Adrenal gland (tissue), 12 donors: ENCODE measurements around the gene ENOX1. TPM values are rescaled to one million over a fixed set of nuclear protein-coding genes. Genes with fewer than 3 reads are reported as not detected.
A peak's percentile ranks its signal among the peaks of the same experiment; 100 is the strongest.

ENCODE experiments used
- DNase-seq, 7 donors: peaks; one replicate each; pipeline ENCODE4 v3.0.0-alpha.2; 2019 to 2020
- H3K27ac ChIP-seq, 5 donors: fragments of 200-600 bp; sonication (generic) in 4 of 5; 1 replicate in 3 of 5; 2 replicates in 2 of 5; pipeline versions ENCODE4 v1.5.1 to v1.8.0; 2016 to 2020; ENCODE audit warnings: mild to moderate bottlenecking in 1 of 5
- H3K27me3 ChIP-seq: fragments of 200-600 bp; 2 replicates; pipeline ENCODE4 v1.8.0; 2021
- H3K36me3 ChIP-seq, 2 donors: fragments of 200-600 bp; replicated peaks in 1 of 2; 1 replicate in 1 of 2; 2 replicates in 1 of 2; pipeline versions ENCODE4 v1.5.1 to v1.8.0; 2018 to 2022
- H3K4me1 ChIP-seq, 2 donors: fragments of 200-600 bp; replicated peaks in 1 of 2; 1 replicate in 1 of 2; 2 replicates in 1 of 2; pipeline versions ENCODE4 v1.5.1 to v1.8.0; 2018 to 2021
- H3K4me3 ChIP-seq, 4 donors: fragments of 200-600 bp; sonication (generic) in 3 of 4; one replicate each; pipeline ENCODE4 v1.5.1; 2016 to 2018
- H3K9me3 ChIP-seq, 3 donors: fragments of 200-600 bp; sonication (generic) in 1 of 3; replicated peaks in 1 of 3; 1 replicate in 2 of 3; 2 replicates in 1 of 3; pipeline versions ENCODE4 v1.5.1 to v1.8.0; 2016 to 2021
- CTCF ChIP-seq, 6 experiments: fragments of 450-650 bp in 4 of 6; fragments of 200-600 bp in 2 of 6; sonication (generic) in 1 of 6; IDR thresholded peaks; 1 replicate in 5 of 6; 2 replicates in 1 of 6; pipeline versions ENCODE4 v1.5.1 to v1.8.0; 2016 to 2021; ENCODE audit warnings: antibody characterized with exemption in 6 of 6, mild to moderate bottlenecking in 2 of 6, moderate library complexity in 1 of 6
- POLR2A ChIP-seq, 2 donors: fragments of 450-650 bp; IDR thresholded peaks; one replicate each; pipeline ENCODE4 v1.6.1; 2017; ENCODE audit warnings: antibody characterized with exemption in 2 of 2, mild to moderate bottlenecking in 2 of 2, moderate library complexity in 1 of 2
- WGBS, 4 donors: extraction: QIAGEN DNeasy Blood & Tissue Kit in 2 of 4; methylation state at CpG; one replicate each; pipeline versions ENCODE4 v1.1.5 to v1.1.7; 2013 to 2017; 5-methylcytosine and 5-hydroxymethylcytosine counted together
- intact Hi-C, 2 donors: fragments of 100-400 bp; cut with DNase I; formaldehyde crosslinking; loops; one replicate each; pipeline versions ENCODE4 v1.14.1 to v1.15.0; 2022 to 2023
- polyA plus RNA-seq, 3 donors: library from polyadenylated mRNA; stranded (reverse); fragments of 200-250 nt in 2 of 3; fragments of 350-450 nt in 1 of 3; fragmentation: Illumina TruSeq in 1 of 3; extraction: RNeasy Lipid Tissue Mini Kit (QIAGEN cat#74804) in 1 of 3; gene quantifications; one replicate each; pipeline ENCODE4 v1.2.3, GENCODE V29; 2013 to 2014
- total RNA-seq, 9 donors: library from RNA; depleted of rRNA in 4 of 9; stranded (reverse); fragments of >200 nt in 4 of 9; fragments of 120-200 nt in 1 of 9; fragmentation: NEBNext Ultra II Directional in 1 of 9; extraction: Animal tissue kit (Norgen Biotek cat#: 25700) in 1 of 9; gene quantifications; one replicate each; pipeline versions ENCODE4 v1.1.0 to v1.2.4, GENCODE V29; 2013 to 2023
- donor health status: healthy with polysubstance abuse.
- donor health status: Bipolar disorder and iron deficiency.
- donor health status: DM: yes; HTN: yes; CAD: no.
- donor health status: DM: no; HTN: no; CAD: no.
- donor health status: DM: no; HTN: no; CAD: no.
- donor health status: DM: yes; HTN: yes; CAD: no.

ENOX1 gene
- total and polyA plus RNA-seq, 12 donors: 0.25 to 5.8 (median 1.6) TPM

DNA sequence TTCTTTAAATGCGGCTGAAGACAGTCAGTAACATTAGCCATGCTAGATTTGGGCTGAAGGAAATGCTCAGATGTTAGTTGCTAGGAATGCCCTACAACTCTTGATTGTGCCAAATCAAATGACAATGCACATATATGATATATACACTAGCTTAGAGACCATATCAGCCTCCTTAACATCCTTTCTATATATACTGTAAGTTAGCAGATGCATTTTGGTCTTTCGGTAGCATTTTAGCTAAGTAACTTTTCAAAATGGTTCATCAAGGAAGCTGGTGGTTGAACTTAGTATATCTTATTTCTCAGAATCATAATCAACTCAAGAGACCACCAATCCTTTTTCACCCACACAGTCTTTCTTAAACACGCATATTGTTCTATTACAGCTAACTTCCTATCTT lies 14.1 kb upstream of the ENOX1 start:
- peaks cover 0 to 7% of the 10 kb centered on the region in 2 donors for H3K4me1 ChIP-seq
- no peak overlapping the region for H3K27ac ChIP-seq
- DNase-seq: no peak
- no peak overlapping the region for H3K4me3 ChIP-seq
- intact Hi-C loops: loop anchor here in 1 of 2 donors (10.0 kb wide), 1 partner anchor 1206 kb away; no protein-coding TSS in a partner anchor
- no peaks in the 10 kb centered on the region for H3K36me3 ChIP-seq
- H3K9me3 ChIP-seq: no peaks in the 10 kb centered on the region
- H3K27me3 ChIP-seq: no peaks in the 10 kb centered on the region
- 62 to 82% (median 72%) methylated on average over 3 of the region's 3 CpGs for WGBS, 4 donors
- TF ChIP-seq POLR2A (IDR thresholded peaks at IDR 0.05) (no peak), CTCF (IDR thresholded peaks at IDR 0.05) (no peak)

GRCh38 chr13:43799191-43799590 lies 12.4 kb upstream of the ENOX1 start:
- Histone ChIP-seq H3K27ac (no peak overlapping the region), H3K4me3 (no peak overlapping the region), H3K27me3 (no peaks in the 10 kb centered on the region), H3K4me1 (no peaks in the 10 kb centered on the region), H3K36me3 (no peaks in the 10 kb centered on the region), H3K9me3 (no peaks in the 10 kb centered on the region)
- no peak for DNase-seq
- TF ChIP-seq CTCF (IDR thresholded peaks at IDR 0.05) (no peak), POLR2A (IDR thresholded peaks at IDR 0.05) (no peak)
- intact Hi-C loops: no loop called here
- 75 to 86% (median 84%) methylated on average over 4 of the region's 4 CpGs for WGBS, 4 donors

DNA sequence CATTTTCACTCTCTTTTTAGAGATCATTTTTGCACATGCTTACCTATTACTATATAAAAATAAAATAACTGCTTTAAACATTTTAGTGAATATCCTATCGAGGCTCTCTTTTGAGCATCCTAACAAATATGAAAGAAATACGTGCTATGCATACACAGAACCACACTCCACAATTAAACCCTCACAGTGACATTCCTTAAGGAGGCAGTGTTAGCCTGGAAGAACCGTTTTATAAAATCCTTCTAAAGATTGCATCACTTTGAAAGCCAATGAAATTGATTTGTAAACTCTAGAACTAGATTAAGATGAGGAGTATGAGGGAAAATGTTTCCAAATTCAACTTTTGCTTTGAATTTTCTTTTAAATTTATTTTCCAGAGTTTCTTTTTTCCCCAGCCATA lies 11.1 kb upstream of the ENOX1 start:
- H3K36me3 ChIP-seq: no peaks in the 10 kb centered on the region
- WGBS, 4 donors: 64 to 75% (median 68%) methylated on average over 3 of the region's 3 CpGs
- DNase-seq: no peak

GRCh38 chr13:43797159-43797558 lies 10.4 kb upstream of the ENOX1 start:
- WGBS, 4 donors: 90 to 100% (median 95%) methylated on average over 1 of the region's 1 CpG

More for the DNA sequence above, 11.1 kb upstream of the ENOX1 start:
- Histone ChIP-seq H3K27me3 (no peaks in the 10 kb centered on the region), H3K27ac (no peak overlapping the region), H3K4me3 (no peak overlapping the region), H3K4me1 (no peaks in the 10 kb centered on the region), H3K9me3 (no peaks in the 10 kb centered on the region)
- intact Hi-C loops: no loop called here
- TF ChIP-seq POLR2A (IDR thresholded peaks at IDR 0.05): no peak
- peak in 1 of 6 experiments; percentile 7 for TF ChIP-seq CTCF (IDR thresholded peaks at IDR 0.05)

More at GRCh38 chr13:43797159-43797558, 10.4 kb upstream of the ENOX1 start:
- Histone ChIP-seq H3K4me1 (no peaks in the 10 kb centered on the region), H3K36me3 (no peaks in the 10 kb centered on the region), H3K9me3 (no peaks in the 10 kb centered on the region), H3K27me3 (no peaks in the 10 kb centered on the region), H3K4me3 (no peak overlapping the region), H3K27ac (no peak overlapping the region)
- intact Hi-C loops: no loop called here
- TF ChIP-seq POLR2A (IDR thresholded peaks at IDR 0.05) (no peak), CTCF (IDR thresholded peaks at IDR 0.05) (no peak)
- DNase-seq: no peak
